ENCODE data around the gene CCDC171.

CCDC171 gene

GRCh38 chr9:16001856-16002255, 449.0 kb downstream of the CCDC171 start:
- no peak for DNase-seq (ENCODE audit: low read depth)

- no peak for DNase-seq (ENCODE audit: low read depth)
Measured at GRCh38 chr9:16002816-16003215, 450.0 kb downstream of the CCDC171 start.

GRCh38 chr9:16003785-16004184, 450.9 kb downstream of the CCDC171 start:
- no peak for DNase-seq (ENCODE audit: low read depth)

- DNase-seq (ENCODE audit: low read depth) = no peak
Measured at GRCh38 chr9:16004613-16005012, 451.8 kb downstream of the CCDC171 start.

GRCh38 chr9:16010221-16010620, 457.4 kb downstream of the CCDC171 start:
- no peak for DNase-seq (ENCODE audit: low read depth)

- no peak for DNase-seq (ENCODE audit: low read depth)
Measured at GRCh38 chr9:16012621-16013020, 459.8 kb downstream of the CCDC171 start.

GRCh38 chr9:16013366-16013765, 460.5 kb downstream of the CCDC171 start:
- DNase-seq (ENCODE audit: low read depth) = no peak

- DNase-seq (ENCODE audit: low read depth) = no peak
Measured at GRCh38 chr9:16013826-16014225, 461.0 kb downstream of the CCDC171 start.

GRCh38 chr9:16022228-16022627, 469.4 kb downstream of the CCDC171 start:
- DNase-seq (ENCODE audit: low read depth) = no peak

GRCh38 chr9:16023446-16023845, 470.6 kb downstream of the CCDC171 start:
- DNase-seq (ENCODE audit: low read depth) = no peak
